ENCODE data around the gene SPEN.
"Not testable (repeated sequence)": the region's sequence is repeated elsewhere in the genome, so short reads cannot be mapped to it uniquely, and the experiment has no call there.

The SPEN gene

GRCh38 chr1:15899266-15899665, 51.8 kb downstream of the SPEN start:
- DNase-seq: no peak

DNA sequence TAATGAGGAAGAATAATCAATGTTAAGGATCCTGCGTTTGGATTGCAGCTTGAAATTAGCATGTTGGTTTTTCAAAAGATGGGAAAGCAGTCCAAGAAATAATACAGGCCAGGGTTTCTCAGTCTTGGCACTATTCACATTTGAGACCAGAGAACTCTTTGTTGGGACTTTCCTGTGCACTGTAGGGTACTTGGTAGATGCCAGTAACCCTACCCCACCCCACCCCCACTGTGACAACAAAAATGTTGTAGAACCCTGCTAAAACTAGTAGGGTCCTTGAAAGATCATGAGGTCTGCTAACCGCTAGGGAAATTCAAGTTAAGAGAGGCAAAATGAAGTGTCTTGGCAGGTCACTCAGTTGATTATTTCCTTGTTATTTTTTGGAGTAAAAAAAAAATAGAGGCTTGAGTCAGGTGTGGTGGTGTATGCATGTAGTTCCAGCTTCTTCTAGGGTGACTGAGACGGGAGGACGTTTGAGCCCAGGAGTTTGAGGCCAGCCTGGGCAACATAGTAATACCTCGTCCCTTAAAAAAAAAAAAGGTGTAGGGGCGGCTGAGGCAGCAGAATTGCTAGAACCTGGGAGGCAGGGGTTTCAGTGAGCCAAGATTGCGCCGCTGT, 53.3 kb downstream of the SPEN start:
- no peak for DNase-seq

DNA sequence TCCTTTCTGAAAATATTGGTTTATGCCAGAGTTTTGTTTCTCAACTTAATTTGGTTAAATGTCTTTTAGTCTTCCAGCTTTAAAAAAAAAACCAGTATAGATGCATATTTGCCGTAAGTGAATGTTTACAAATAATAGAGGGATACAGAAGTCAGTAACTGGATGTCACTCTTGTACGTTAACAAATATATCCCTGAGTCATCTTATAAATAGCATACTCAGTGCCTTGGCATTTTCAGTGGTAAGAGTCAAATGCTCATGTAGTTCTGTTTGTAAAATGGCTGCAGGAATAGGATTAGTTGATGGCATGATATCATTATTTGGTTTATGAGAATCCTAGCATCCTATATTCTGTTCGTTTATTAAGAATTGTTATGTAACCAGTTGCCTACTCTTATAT, 55.4 kb downstream of the SPEN start:
- DNase-seq: no peak

- DNase-seq: no peak
Observed at GRCh38 chr1:15908597-15908996, 61.1 kb downstream of the SPEN start.

- no peak for DNase-seq
Observed at GRCh38 chr1:15911141-15911540, 63.6 kb downstream of the SPEN start.

DNA sequence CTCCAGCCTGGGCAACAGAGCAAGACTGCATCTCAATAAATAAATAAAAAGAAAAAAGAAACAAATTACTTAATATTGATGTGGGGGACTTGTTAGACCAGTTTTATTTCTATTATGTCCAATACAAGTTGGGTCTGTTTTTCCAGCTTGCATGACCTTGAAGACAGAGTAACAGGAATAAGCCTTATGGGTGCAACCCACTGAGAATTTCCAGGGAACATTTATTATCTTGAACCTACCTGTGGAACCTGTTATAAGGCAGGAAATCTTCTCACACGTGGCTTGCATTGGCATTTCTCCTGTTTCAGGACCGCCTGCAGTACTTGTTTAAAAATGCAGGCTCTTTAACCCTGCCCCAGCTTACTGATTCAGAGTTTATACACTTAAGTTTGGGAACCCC, 64.4 kb downstream of the SPEN start:
- no peak for DNase-seq

GRCh38 chr1:15913607-15914006, 66.1 kb downstream of the SPEN start:
- not testable (repeated sequence) for DNase-seq

- no peak for DNase-seq
Observed at GRCh38 chr1:15915991-15916390, 68.5 kb downstream of the SPEN start.

DNA sequence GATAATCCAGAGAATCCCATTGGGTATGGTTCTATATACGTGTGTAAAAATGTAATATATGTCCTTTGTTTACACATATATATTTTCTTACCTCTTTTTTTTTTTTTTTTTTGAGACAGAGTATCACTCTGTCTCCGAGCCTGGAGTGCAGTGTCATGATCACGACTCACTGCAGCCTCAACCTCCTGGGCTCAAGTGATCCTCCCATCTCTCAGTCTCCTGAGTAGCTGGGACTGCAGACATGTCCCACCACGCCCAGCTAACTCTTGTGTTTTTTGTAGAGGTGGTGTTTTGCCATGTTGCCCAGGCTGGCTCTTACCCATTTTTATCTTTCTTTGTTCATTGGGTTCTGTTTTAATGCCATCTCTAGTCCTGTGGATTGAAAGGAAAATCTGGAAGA, 68.9 kb downstream of the SPEN start:
- DNase-seq: no peak

- DNase-seq: no peak
Observed at GRCh38 chr1:15916916-15917315, 69.4 kb downstream of the SPEN start.

GRCh38 chr1:15918962-15919715, 71.6 kb downstream of the SPEN start:
- DNase-seq: no peak

DNA sequence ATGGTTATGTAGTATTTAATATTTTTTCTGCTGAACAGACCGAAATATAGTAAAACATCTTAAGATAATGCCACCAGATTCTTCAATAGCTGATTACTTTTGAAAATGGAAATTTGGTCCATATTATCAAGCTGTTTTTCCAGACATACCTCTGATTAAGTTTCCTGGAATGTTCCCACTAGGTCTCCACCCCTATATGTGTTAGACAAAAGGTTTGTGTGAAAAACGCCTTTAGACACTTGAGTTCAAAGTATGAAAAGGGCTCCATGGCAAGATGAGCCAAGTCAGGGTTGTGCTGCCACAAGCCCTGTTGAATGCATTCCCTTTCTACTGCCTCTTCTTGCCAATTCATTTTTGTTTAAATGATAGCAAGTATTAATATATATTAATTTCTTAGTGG, 75.7 kb downstream of the SPEN start:
- DNase-seq: no peak

- DNase-seq: not testable (repeated sequence)
Observed at GRCh38 chr1:15926448-15926847, 78.9 kb downstream of the SPEN start.

GRCh38 chr1:15928971-15929965, 81.8 kb downstream of the SPEN start:
- DNase-seq: no peak

GRCh38 chr1:15931401-15931800, 83.9 kb downstream of the SPEN start:
- DNase-seq: no peak

GRCh38 chr1:15931884-15932283, 84.4 kb downstream of the SPEN start:
- DNase-seq: no peak

DNA sequence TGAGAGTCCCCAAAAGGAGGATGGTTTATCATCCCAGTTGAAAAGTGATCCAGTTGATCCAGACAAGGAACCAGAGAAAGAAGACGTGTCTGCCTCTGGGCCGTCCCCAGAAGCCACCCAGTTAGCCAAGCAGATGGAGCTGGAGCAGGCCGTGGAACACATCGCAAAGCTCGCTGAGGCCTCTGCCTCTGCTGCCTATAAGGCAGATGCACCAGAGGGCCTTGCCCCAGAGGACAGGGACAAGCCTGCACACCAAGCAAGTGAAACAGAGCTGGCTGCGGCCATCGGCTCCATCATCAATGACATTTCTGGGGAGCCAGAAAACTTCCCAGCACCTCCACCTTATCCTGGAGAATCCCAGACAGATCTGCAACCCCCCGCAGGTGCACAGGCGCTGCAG, 85.1 kb downstream of the SPEN start:
- no peak for DNase-seq

GRCh38 chr1:15933684-15934083, 86.2 kb downstream of the SPEN start:
- no peak for DNase-seq

GRCh38 chr1:15934211-15935055, 86.9 kb downstream of the SPEN start:
- no peak for DNase-seq

GRCh38 chr1:15935056-15935950, 87.8 kb downstream of the SPEN start:
- no peak for DNase-seq

GRCh38 chr1:15936025-15936424, 88.5 kb downstream of the SPEN start:
- DNase-seq: no peak
